PC-9 (cell line): ENCODE results near the gene LRRC4B. TPM values are rescaled to one million over a fixed set of nuclear protein-coding genes. Genes with fewer than 3 reads are reported as not detected.

Experiments used
- BruUV-seq: library from RNA; stranded (reverse); fragments of 400-500 nt; replicated peaks from 2 replicates; lab custom pipeline; 2021; lab: Mats Ljungman, UMichigan
- CTCF ChIA-PET: fragments of 300-600 bp; sonication (Branson Sonifier 250); formaldehyde crosslinking; loops from one replicate; lab custom pipeline; 2022; ENCODE audit warnings: antibody characterized with exemption; lab: Charles Lee
- POLR2A ChIA-PET: fragments of 300-600 bp; sonication (Branson Sonifier 250); formaldehyde crosslinking; loops from one replicate; lab custom pipeline; 2022; ENCODE audit warnings: antibody characterized with exemption; ENCODE audit not compliant: unreplicated experiment; lab: Charles Lee
- DNase-seq, 2 experiments: peaks; one replicate each; pipeline versions ENCODE4 v3.0.0 to v3.0.0-alpha.2; 2015 to 2022; ENCODE audit warnings: mixed read lengths in 1 of 2
- H2AFZ ChIP-seq: fragments of 200-600 bp; sonication (generic); 2 replicates; pipeline ENCODE4 v1.8.1; 2017; ENCODE audit warnings: antibody characterized with exemption
- H3F3A ChIP-seq: fragments of 200-600 bp; sonication (generic); 2 replicates; pipeline ENCODE4 v1.8.1; 2017; ENCODE audit warnings: antibody characterized with exemption, mild to moderate bottlenecking, low read depth; ENCODE audit not compliant: insufficient read depth
- H3K27ac ChIP-seq: fragments of 200-600 bp; sonication (generic); 2 replicates; pipeline ENCODE4 v1.6.1; 2016; ENCODE audit warnings: mixed run types
- H3K27me3 ChIP-seq: fragments of 200-600 bp; sonication (generic); 2 replicates; pipeline ENCODE4 v1.6.1; 2016; ENCODE audit warnings: low read depth, mixed run types; ENCODE audit not compliant: insufficient read depth
- H3K36me3 ChIP-seq: fragments of 200-600 bp; sonication (generic); 2 replicates; pipeline ENCODE4 v1.6.1; 2016; ENCODE audit warnings: low read depth, mixed run types
- H3K4me1 ChIP-seq: fragments of 200-600 bp; sonication (generic); replicated peaks from 2 replicates; pipeline ENCODE4 v1.6.1; 2016; ENCODE audit warnings: mixed run types; ENCODE audit not compliant: insufficient read depth
- H3K4me2 ChIP-seq: fragments of 200-600 bp; sonication (generic); 2 replicates; pipeline ENCODE4 v1.6.1; 2017; ENCODE audit warnings: mixed run types
- H3K4me3 ChIP-seq: fragments of 200-600 bp; sonication (generic); 2 replicates; pipeline ENCODE4 v1.6.1; 2016; ENCODE audit warnings: mixed run types
- H3K79me2 ChIP-seq: fragments of 200-600 bp; sonication (generic); 2 replicates; pipeline ENCODE4 v1.6.1; 2017; ENCODE audit warnings: low read depth, mixed run types
- H3K9me2 ChIP-seq: fragments of 200-600 bp; sonication (generic); 2 replicates; pipeline ENCODE4 v1.8.1; 2017; ENCODE audit warnings: mild to moderate bottlenecking; ENCODE audit not compliant: insufficient read depth
- H3K9me3 ChIP-seq: fragments of 200-600 bp; sonication (generic); 2 replicates; pipeline ENCODE4 v1.8.1; 2016; ENCODE audit warnings: low read depth; ENCODE audit not compliant: insufficient read depth
- H4K20me1 ChIP-seq: fragments of 200-600 bp; sonication (generic); 2 replicates; pipeline ENCODE4 v1.8.1; 2017; ENCODE audit not compliant: insufficient read depth
- EZH2 ChIP-seq: fragments of 200-600 bp; sonication (generic); IDR thresholded peaks from 2 replicates; pipeline ENCODE4 v1.8.0; 2017; ENCODE audit warnings: antibody characterized with exemption, low read depth
- intact Hi-C: fragments of 100-400 bp; cut with micrococcal nuclease; formaldehyde crosslinking; loops from one replicate; pipeline ENCODE4 v1.10.0; 2022; ENCODE audit not compliant: unreplicated experiment
- total RNA-seq: library from RNA; stranded (reverse); gene quantifications from 2 replicates; pipeline ENCODE4 v1.2.3, GENCODE V29; 2021
- TF ChIP-seq, protein P1 (sequence below): fragments of 200-600 bp; sonication (generic); conservative IDR thresholded peaks from 2 replicates; pipeline ENCODE4 v1.6.1; 2017; ENCODE audit warnings: mixed run types, antibody characterized with exemption, mild to moderate bottlenecking, moderate library complexity

Gene LRRC4B
- total RNA-seq, 1 experiment from 2014 or later: not detected

- Histone ChIP-seq H3K36me3 (no peaks in the 10 kb centered on the region), H4K20me1 (peaks cover 5% of the 10 kb centered on the region; the same call in 1 of the 2 replicates), H2AFZ (no peak overlapping the region), H3K4me2 (no peak overlapping the region), H3K9me3 (no peaks in the 10 kb centered on the region), H3K4me3 (no peak overlapping the region), H3F3A (no peaks in the 10 kb centered on the region), H3K27ac (no peak overlapping the region), H3K4me1 (no peaks in the 10 kb centered on the region), H3K79me2 (no peaks in the 10 kb centered on the region), H3K27me3 (peaks cover 100% of the 10 kb centered on the region), H3K9me2 (no peaks in the 10 kb centered on the region)
- TF ChIP-seq, protein P1, sequence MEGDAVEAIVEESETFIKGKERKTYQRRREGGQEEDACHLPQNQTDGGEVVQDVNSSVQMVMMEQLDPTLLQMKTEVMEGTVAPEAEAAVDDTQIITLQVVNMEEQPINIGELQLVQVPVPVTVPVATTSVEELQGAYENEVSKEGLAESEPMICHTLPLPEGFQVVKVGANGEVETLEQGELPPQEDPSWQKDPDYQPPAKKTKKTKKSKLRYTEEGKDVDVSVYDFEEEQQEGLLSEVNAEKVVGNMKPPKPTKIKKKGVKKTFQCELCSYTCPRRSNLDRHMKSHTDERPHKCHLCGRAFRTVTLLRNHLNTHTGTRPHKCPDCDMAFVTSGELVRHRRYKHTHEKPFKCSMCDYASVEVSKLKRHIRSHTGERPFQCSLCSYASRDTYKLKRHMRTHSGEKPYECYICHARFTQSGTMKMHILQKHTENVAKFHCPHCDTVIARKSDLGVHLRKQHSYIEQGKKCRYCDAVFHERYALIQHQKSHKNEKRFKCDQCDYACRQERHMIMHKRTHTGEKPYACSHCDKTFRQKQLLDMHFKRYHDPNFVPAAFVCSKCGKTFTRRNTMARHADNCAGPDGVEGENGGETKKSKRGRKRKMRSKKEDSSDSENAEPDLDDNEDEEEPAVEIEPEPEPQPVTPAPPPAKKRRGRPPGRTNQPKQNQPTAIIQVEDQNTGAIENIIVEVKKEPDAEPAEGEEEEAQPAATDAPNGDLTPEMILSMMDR: no peak
- TF ChIP-seq EZH2: no peak
- no TSS peak for BruUV-seq
- intact Hi-C loops: no loop called here
- ChIA-PET POLR2A (no interaction called here), CTCF (no interaction called here)
- no peak for DNase-seq
Measured at GRCh38 chr19:50554212-50554611, 14.0 kb downstream of the LRRC4B start.

- Histone ChIP-seq H3K27ac (no peak overlapping the region), H3F3A (no peaks in the 10 kb centered on the region), H3K27me3 (peaks cover 100% of the 10 kb centered on the region), H3K79me2 (no peaks in the 10 kb centered on the region), H3K9me3 (no peaks in the 10 kb centered on the region), H3K9me2 (no peaks in the 10 kb centered on the region), H3K4me1 (no peaks in the 10 kb centered on the region), H3K36me3 (no peaks in the 10 kb centered on the region), H4K20me1 (peaks cover 5% of the 10 kb centered on the region; the same call in 1 of the 2 replicates), H2AFZ (no peak overlapping the region), H3K4me2 (no peak overlapping the region), H3K4me3 (no peak overlapping the region)
- no TSS peak for BruUV-seq
- DNase-seq: no peak
- ChIA-PET POLR2A (no interaction called here), CTCF (no interaction called here)
- no peak for TF ChIP-seq EZH2
- intact Hi-C loops: no loop called here
Measured at GRCh38 chr19:50553134-50553703, 15.0 kb downstream of the LRRC4B start.

DNA sequence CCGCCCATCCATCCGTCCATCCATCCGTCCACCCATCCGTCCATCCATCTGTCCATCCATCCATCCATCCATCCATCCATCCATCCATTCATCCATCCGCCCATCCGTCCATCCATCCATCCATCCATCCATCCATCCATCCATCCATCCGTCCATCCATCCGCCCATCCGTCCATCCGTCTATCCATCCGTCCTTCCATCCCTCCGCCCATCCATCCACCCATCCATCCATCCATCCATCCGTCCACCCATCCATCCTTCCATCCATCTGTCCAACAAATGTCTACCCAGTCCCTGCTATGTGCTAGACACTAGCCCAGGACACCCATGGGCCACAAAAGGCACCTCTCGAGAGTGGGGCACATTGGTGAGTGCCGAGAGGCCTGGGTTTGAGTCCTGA, 15.7 kb downstream of the LRRC4B start:
- intact Hi-C loops: no loop called here
- Histone ChIP-seq H3K79me2 (no peaks in the 10 kb centered on the region), H4K20me1 (peaks cover 5% of the 10 kb centered on the region; the same call in 1 of the 2 replicates), H3K27me3 (peaks cover 100% of the 10 kb centered on the region), H2AFZ (no peak overlapping the region), H3F3A (no peaks in the 10 kb centered on the region), H3K9me2 (no peaks in the 10 kb centered on the region), H3K4me2 (no peak overlapping the region), H3K9me3 (no peaks in the 10 kb centered on the region), H3K4me3 (no peak overlapping the region), H3K4me1 (no peaks in the 10 kb centered on the region), H3K27ac (no peak overlapping the region), H3K36me3 (no peaks in the 10 kb centered on the region)
- ChIA-PET POLR2A (no interaction called here), CTCF (no interaction called here)
- no peak for TF ChIP-seq EZH2
- TF ChIP-seq, protein P1: no peak
- BruUV-seq: no TSS peak
- DNase-seq: no peak

- Histone ChIP-seq H3K9me2 (no peaks in the 10 kb centered on the region), H4K20me1 (peaks cover 5% of the 10 kb centered on the region; the same call in 1 of the 2 replicates), H3K79me2 (no peaks in the 10 kb centered on the region), H3F3A (no peaks in the 10 kb centered on the region), H3K36me3 (no peaks in the 10 kb centered on the region), H3K27ac (no peak overlapping the region), H3K27me3 (peaks cover 100% of the 10 kb centered on the region), H2AFZ (no peak overlapping the region), H3K4me1 (no peaks in the 10 kb centered on the region), H3K4me3 (no peak overlapping the region), H3K4me2 (no peak overlapping the region), H3K9me3 (no peaks in the 10 kb centered on the region)
- DNase-seq: no peak
- POLR2A ChIA-PET: no interaction called here
- BruUV-seq: no TSS peak
- intact Hi-C loops: no loop called here
- TF ChIP-seq, protein P1: no peak
- no peak for TF ChIP-seq EZH2
- CTCF ChIA-PET: no interaction called here
Measured at GRCh38 chr19:50551715-50552187, 16.5 kb downstream of the LRRC4B start.
